Endothelial cell (in vitro differentiated cells): ENCODE data around the gene KRTAP10-6. TPM values are rescaled to one million over a fixed set of nuclear protein-coding genes. Genes with fewer than 3 reads are reported as not detected.
"Not testable (repeated sequence)": the region's sequence is repeated elsewhere in the genome, so short reads cannot be mapped to it uniquely, and the experiment has no call there.

Experiments
- DNase-seq: peaks from one replicate; pipeline ENCODE4 v3.0.0; 2021; ENCODE audit warnings: low spot score
- H3K27ac Mint-ChIP-seq: one replicate; pipeline ENCODE4 v1.8.0; 2021; ENCODE audit warnings: mixed read lengths, inconsistent platforms; ENCODE audit not compliant: unreplicated experiment
- H3K27me3 Mint-ChIP-seq: one replicate; pipeline ENCODE4 v1.8.0; 2021; ENCODE audit warnings: mild to moderate bottlenecking, moderate library complexity, mixed read lengths, inconsistent platforms; ENCODE audit not compliant: unreplicated experiment
- H3K36me3 Mint-ChIP-seq: one replicate; pipeline ENCODE4 v1.8.0; 2021; ENCODE audit warnings: mild to moderate bottlenecking, low read depth, mixed read lengths, inconsistent platforms; ENCODE audit not compliant: unreplicated experiment
- H3K4me1 Mint-ChIP-seq: one replicate; pipeline ENCODE4 v1.8.0; 2021; ENCODE audit warnings: mild to moderate bottlenecking, mixed read lengths, inconsistent platforms; ENCODE audit not compliant: unreplicated experiment
- H3K4me3 Mint-ChIP-seq: one replicate; pipeline ENCODE4 v1.8.0; 2021; ENCODE audit warnings: mild to moderate bottlenecking, mixed read lengths, inconsistent platforms; ENCODE audit not compliant: unreplicated experiment
- H3K9me3 Mint-ChIP-seq: one replicate; pipeline ENCODE4 v1.8.0; 2021; ENCODE audit warnings: mixed read lengths, inconsistent platforms; ENCODE audit not compliant: unreplicated experiment
- total RNA-seq: library from RNA; stranded (reverse); fragmentation: NEBNext Ultra II Directional; extraction: Animal tissue kit (Norgen Biotek cat#: 25700); gene quantifications from one replicate; pipeline ENCODE4 v1.2.1, GENCODE V29; 2021; ENCODE audit not compliant: unreplicated experiment
- TF ChIP-seq, protein P1 (sequence below): fragments of 200-600 bp; sonication (generic); IDR thresholded peaks from one replicate; pipeline ENCODE4 v1.5.0; 2021; ENCODE audit warnings: antibody characterized with exemption; ENCODE audit not compliant: unreplicated experiment

The KRTAP10-6 gene
- total RNA-seq, 1 donor from 2014 or later = not detected

DNA sequence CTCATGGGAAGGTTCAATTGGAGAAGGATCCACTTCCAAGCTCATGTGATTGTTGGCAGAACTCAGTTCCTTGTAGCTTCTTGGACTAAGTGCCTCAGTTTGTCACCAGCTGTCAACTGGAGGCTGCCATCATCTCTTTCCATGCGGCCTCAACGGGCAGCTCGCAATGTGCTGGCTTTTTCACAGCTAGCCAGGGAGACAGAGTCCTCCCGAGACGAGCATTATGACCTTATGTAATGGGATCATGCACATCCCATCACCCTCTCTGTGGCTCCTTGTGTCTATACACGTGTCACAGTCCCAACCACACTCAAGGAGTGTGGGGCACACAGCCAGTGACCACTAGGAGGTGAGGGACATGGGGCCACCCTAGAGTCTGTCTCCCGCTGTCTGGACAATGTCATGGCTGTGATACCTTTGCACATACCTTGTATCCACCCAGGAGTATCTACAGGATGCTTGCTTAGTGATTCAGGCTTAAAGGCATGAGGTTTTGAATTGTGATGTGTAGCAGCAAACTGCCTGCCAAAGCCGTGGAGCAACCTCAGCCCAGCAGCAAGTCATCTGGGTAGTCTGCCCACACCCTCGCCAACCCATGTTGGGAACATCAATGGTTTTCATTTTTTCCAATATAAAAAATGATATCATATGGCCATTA lies 3.9 kb upstream of the KRTAP10-6 start:
- H3K4me3 Mint-ChIP-seq = no peak overlapping the region
- H3K27ac Mint-ChIP-seq = no peak overlapping the region
- DNase-seq = no peak
- H3K36me3 Mint-ChIP-seq = no peaks in the 10 kb centered on the region
- TF ChIP-seq, protein P1, sequence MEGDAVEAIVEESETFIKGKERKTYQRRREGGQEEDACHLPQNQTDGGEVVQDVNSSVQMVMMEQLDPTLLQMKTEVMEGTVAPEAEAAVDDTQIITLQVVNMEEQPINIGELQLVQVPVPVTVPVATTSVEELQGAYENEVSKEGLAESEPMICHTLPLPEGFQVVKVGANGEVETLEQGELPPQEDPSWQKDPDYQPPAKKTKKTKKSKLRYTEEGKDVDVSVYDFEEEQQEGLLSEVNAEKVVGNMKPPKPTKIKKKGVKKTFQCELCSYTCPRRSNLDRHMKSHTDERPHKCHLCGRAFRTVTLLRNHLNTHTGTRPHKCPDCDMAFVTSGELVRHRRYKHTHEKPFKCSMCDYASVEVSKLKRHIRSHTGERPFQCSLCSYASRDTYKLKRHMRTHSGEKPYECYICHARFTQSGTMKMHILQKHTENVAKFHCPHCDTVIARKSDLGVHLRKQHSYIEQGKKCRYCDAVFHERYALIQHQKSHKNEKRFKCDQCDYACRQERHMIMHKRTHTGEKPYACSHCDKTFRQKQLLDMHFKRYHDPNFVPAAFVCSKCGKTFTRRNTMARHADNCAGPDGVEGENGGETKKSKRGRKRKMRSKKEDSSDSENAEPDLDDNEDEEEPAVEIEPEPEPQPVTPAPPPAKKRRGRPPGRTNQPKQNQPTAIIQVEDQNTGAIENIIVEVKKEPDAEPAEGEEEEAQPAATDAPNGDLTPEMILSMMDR = no peak
- peaks cover 8% of the 10 kb centered on the region for H3K27me3 Mint-ChIP-seq
- H3K9me3 Mint-ChIP-seq = no peaks in the 10 kb centered on the region
- peaks cover 5% of the 10 kb centered on the region for H3K4me1 Mint-ChIP-seq

DNA sequence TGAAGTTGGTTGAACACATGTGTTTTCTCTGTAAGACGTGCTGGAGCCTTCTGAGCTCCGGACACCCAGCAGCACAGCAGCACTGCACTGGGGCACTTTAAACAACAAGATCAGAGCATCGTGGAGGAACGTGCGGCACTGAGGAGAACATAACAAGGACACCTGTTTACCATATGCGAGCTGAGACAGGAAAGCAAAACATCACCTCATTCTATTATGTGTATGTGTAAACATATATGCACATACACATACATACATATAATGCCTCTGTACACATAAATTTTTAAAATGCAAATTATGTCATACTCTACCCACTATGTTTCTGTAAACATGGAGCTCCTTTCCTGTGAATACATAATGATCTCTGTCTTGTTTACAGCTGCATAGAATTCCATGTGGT lies 3.2 kb upstream of the KRTAP10-6 start:
- no peaks in the 10 kb centered on the region for H3K36me3 Mint-ChIP-seq
- H3K9me3 Mint-ChIP-seq = no peaks in the 10 kb centered on the region
- no peak for DNase-seq
- H3K4me1 Mint-ChIP-seq = peaks cover 5% of the 10 kb centered on the region
- peaks cover 6% of the 10 kb centered on the region for H3K27me3 Mint-ChIP-seq
- H3K4me3 Mint-ChIP-seq = no peak overlapping the region
- H3K27ac Mint-ChIP-seq = no peak overlapping the region
- TF ChIP-seq, protein P1 = no peak

DNA sequence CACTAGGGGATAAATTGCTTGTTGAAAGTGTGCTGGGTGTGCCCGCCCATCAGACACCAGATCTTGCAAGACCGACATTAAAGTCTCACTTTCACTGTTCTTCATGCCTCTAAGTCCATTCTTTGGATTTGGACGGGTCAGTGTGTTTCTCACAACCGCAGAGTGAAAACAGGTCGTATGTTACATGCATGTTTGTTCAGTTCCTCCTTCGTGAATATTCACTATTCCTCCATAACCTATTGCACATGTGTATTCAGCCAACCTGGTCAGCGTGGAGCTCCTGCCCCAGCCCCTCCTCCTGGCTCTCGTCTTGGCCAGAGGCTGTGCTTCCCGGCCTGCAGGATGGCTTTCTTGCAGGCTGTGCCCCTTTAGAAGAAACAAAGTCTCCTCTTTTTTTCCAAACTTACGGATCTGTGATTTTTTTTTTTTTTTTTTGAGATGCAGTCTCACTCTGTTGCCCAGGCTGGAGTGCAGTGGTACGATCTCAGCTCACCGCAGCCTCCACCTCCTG lies 2.2 kb upstream of the KRTAP10-6 start:
- Mint-ChIP-seq H3K9me3 (no peaks in the 10 kb centered on the region), H3K27ac (no peak overlapping the region), H3K27me3 (peaks cover 5% of the 10 kb centered on the region), H3K36me3 (no peaks in the 10 kb centered on the region), H3K4me1 (peaks cover 5% of the 10 kb centered on the region), H3K4me3 (no peak overlapping the region)
- DNase-seq = no peak
- TF ChIP-seq, protein P1 = no peak

DNA sequence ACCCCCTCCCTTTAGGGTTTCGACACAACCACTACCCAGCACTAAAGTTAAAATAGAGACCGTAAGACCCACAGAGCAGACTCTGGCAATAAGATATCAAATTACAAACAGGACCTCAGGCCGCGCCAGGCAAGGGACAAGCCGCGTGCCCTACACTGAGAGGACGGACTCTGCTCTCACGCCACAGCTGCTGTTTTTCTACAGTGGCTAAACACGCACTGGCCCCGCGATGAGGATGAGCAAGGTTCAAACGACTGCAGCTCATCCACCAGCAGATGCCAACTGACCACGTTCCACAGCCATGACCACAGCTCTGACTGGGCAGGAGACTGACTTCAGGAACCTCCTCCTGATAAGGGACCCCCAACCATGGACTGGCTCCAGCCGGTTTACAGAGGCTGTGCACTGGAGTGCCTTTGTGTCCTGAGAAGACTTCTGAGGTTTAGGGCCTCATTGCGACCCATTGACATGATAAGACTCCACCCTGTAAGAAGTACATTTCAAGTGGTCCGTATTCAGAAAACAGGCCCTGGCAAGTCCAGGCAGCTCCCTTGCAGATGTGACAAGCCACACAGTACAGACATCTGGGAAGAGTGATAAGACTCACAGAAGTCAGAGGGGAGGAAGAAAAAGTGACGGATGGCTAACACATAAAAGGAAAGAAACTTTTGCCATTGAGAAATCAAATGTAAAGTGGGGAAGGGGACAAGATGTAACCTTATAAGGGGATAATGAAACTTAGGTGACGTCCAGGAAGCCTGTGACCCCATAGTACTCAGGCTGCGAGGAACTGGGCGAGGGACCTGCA lies 1.5 kb upstream of the KRTAP10-6 start:
- H3K36me3 Mint-ChIP-seq = no peaks in the 10 kb centered on the region
- H3K4me1 Mint-ChIP-seq = peaks cover 5% of the 10 kb centered on the region
- TF ChIP-seq, protein P1 = no peak
- H3K27ac Mint-ChIP-seq = no peak overlapping the region
- no peaks in the 10 kb centered on the region for H3K9me3 Mint-ChIP-seq
- DNase-seq = no peak
- no peak overlapping the region for H3K4me3 Mint-ChIP-seq
- peaks cover 5% of the 10 kb centered on the region for H3K27me3 Mint-ChIP-seq

DNA sequence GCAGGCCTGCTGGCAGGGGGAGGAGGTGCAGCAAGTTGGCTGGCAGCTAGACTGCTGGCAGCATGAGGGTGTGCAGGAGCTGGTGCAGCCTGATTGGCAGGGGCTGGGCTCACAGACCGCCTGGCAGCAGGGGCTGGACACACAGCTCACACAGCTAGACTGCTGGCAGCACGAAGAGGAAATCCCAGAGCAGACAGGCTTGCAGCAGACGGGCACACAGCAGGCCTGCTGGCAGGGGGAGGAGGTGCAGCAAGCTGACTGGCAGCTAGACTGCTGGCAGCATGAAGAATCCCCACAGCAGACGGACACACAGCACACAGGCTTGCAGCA lies 539 bp downstream of the KRTAP10-6 start:
- not testable (repeated sequence) for H3K4me3 Mint-ChIP-seq, DNase-seq, H3K9me3 Mint-ChIP-seq, H3K27me3 Mint-ChIP-seq, H3K4me1 Mint-ChIP-seq, H3K36me3 Mint-ChIP-seq, H3K27ac Mint-ChIP-seq

DNA sequence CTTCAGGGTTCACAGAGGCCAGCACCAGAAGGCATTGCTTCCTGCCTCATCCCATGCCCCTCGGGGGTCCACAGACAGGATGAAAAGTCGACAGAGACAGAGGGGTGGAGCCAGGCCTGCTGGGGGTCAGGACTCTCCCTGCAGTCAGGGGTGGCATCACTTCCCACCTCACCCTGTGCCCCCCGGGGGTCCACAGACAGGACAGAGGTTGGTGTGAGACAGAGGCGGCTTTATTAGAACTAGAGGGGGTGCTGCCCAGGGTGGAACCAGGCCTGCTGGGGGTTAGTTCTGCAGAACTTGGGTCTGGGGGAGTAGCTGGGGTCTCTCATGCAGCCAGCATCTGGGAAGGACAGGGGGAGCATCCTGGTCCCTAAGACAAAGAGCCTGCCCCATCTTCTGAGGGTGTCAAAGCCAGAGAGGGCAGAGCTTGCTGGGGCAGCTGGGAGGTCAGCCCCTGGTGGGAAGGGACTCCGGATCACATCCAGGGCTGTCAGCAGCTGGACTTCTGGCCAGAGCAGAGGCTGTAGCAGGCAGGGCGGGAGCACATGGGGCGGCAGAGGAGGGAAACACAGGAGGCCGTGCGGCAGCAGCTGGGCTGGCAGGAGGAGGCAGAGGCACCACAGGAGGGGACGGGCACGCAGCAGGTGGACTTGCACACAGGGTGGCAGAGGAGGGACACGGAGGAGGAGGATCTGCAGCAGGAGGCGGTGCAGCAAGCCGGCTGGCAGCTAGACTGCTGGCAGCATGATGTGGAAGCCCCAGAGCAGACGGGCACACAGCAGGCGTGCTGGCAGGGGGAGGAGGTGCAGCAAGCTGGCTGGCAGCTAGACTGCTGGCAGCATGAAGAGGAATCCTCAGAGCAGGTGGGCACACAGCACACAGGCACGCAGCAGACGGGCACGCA lies 1.2 kb downstream of the KRTAP10-6 start:
- H3K27ac Mint-ChIP-seq, H3K27me3 Mint-ChIP-seq, H3K4me1 Mint-ChIP-seq, H3K4me3 Mint-ChIP-seq, H3K36me3 Mint-ChIP-seq, DNase-seq, H3K9me3 Mint-ChIP-seq: not testable (repeated sequence)
